Neural crest cell (in vitro differentiated cells): ENCODE data around the gene DEFB129. TPM values are rescaled to one million over a fixed set of nuclear protein-coding genes. Genes with fewer than 3 reads are reported as not detected.
"Not testable (repeated sequence)": the region's sequence is repeated elsewhere in the genome, so short reads cannot be mapped to it uniquely, and the experiment has no call there.

Source experiments
- DNase-seq: peaks from one replicate; pipeline ENCODE4 v3.0.0; 2021; ENCODE audit warnings: low read depth, mixed read lengths, low spot score
- H3K27ac Mint-ChIP-seq: one replicate; pipeline ENCODE4 v1.8.0; 2021; ENCODE audit warnings: mild to moderate bottlenecking, mixed read lengths; ENCODE audit not compliant: unreplicated experiment
- H3K27me3 Mint-ChIP-seq: 2 replicates; pipeline ENCODE4 v1.8.0; 2021; ENCODE audit warnings: low read depth, mild to moderate bottlenecking, mixed read lengths
- H3K36me3 Mint-ChIP-seq: 2 replicates; pipeline ENCODE4 v1.8.0; 2021; ENCODE audit warnings: low read depth, mild to moderate bottlenecking, mixed read lengths
- H3K4me1 Mint-ChIP-seq: 2 replicates; pipeline ENCODE4 v1.8.0; 2021; ENCODE audit warnings: mixed read lengths
- H3K4me3 Mint-ChIP-seq: one replicate; pipeline ENCODE4 v1.8.0; 2021; ENCODE audit warnings: mild to moderate bottlenecking, mixed read lengths
- H3K9me3 Mint-ChIP-seq: 2 replicates; pipeline ENCODE4 v1.8.0; 2021; ENCODE audit warnings: mixed read lengths
- CTCF ChIP-seq: fragments of 200-600 bp; sonication (generic); conservative IDR thresholded peaks from 2 replicates; pipeline ENCODE4 v1.5.0; 2021; ENCODE audit warnings: antibody characterized with exemption, mild to moderate bottlenecking
- total RNA-seq: library from RNA; stranded (reverse); gene quantifications from 2 replicates; pipeline ENCODE4 v1.2.1, GENCODE V29; 2021

DEFB129 gene
- total RNA-seq, 1 donor from 2014 or later: not detected

GRCh38 chr20:199996-200395, 27.1 kb upstream of the DEFB129 start:
- no peaks in the 10 kb centered on the region for H3K36me3 Mint-ChIP-seq
- TF ChIP-seq CTCF: no peak
- H3K9me3 Mint-ChIP-seq: peaks cover 3% of the 10 kb centered on the region
- no peak overlapping the region for H3K4me3 Mint-ChIP-seq
- H3K27me3 Mint-ChIP-seq: peaks cover 91% of the 10 kb centered on the region
- no peak for DNase-seq
- H3K27ac Mint-ChIP-seq: no peak overlapping the region
- no peaks in the 10 kb centered on the region for H3K4me1 Mint-ChIP-seq

- peaks cover 87% of the 10 kb centered on the region for H3K27me3 Mint-ChIP-seq
- H3K4me3 Mint-ChIP-seq, H3K27ac Mint-ChIP-seq, DNase-seq, H3K9me3 Mint-ChIP-seq, H3K36me3 Mint-ChIP-seq, H3K4me1 Mint-ChIP-seq: not testable (repeated sequence)
These were observed 23.4 kb upstream of the DEFB129 start for GRCh38 chr20:203630-204029.

GRCh38 chr20:208942-209566, 18.0 kb upstream of the DEFB129 start:
- Mint-ChIP-seq H3K36me3 (no peaks in the 10 kb centered on the region), H3K27ac (no peak overlapping the region), H3K4me1 (no peaks in the 10 kb centered on the region), H3K4me3 (no peak overlapping the region), H3K9me3 (no peaks in the 10 kb centered on the region), H3K27me3 (peaks cover 92% of the 10 kb centered on the region)
- DNase-seq: no peak
- peak; percentile 64 for TF ChIP-seq CTCF

GRCh38 chr20:210809-211502, 16.1 kb upstream of the DEFB129 start:
- no peak for TF ChIP-seq CTCF
- Mint-ChIP-seq H3K27me3 (peaks cover 80% of the 10 kb centered on the region), H3K4me1 (no peaks in the 10 kb centered on the region), H3K9me3 (no peaks in the 10 kb centered on the region), H3K4me3 (no peak overlapping the region), H3K27ac (no peak overlapping the region), H3K36me3 (no peaks in the 10 kb centered on the region)
- no peak for DNase-seq

- peaks cover 79% of the 10 kb centered on the region for H3K27me3 Mint-ChIP-seq
- H3K9me3 Mint-ChIP-seq: no peaks in the 10 kb centered on the region
- no peaks in the 10 kb centered on the region for H3K36me3 Mint-ChIP-seq
- no peak for TF ChIP-seq CTCF
- no peak overlapping the region for H3K27ac Mint-ChIP-seq
- no peak for DNase-seq
- H3K4me3 Mint-ChIP-seq: no peak overlapping the region
- H3K4me1 Mint-ChIP-seq: no peaks in the 10 kb centered on the region
These were observed 12.7 kb upstream of the DEFB129 start for GRCh38 chr20:214383-214782.

- no peaks in the 10 kb centered on the region for H3K4me1 Mint-ChIP-seq
These were observed 11.3 kb upstream of the DEFB129 start for GRCh38 chr20:215796-216195.

More at GRCh38 chr20:215796-216195, 11.3 kb upstream of the DEFB129 start:
- Mint-ChIP-seq H3K9me3 (no peaks in the 10 kb centered on the region), H3K27ac (no peak overlapping the region), H3K4me3 (no peak overlapping the region), H3K36me3 (no peaks in the 10 kb centered on the region), H3K27me3 (peaks cover 80% of the 10 kb centered on the region)
- TF ChIP-seq CTCF: no peak
- DNase-seq: no peak
